BLaER1 (cell line): Measurements from ENCODE around the gene ANKRD39.
A peak's percentile ranks its signal among the peaks of the same experiment; 100 is the strongest.

ENCODE experiments used
- H3K27ac ChIP-seq: shearing (Covaris generic); formaldehyde crosslinking; 2 replicates; pipeline ENCODE4 v1.8.1; 2022
- H3K27me3 ChIP-seq: shearing (Covaris generic); formaldehyde crosslinking; 2 replicates; pipeline ENCODE4 v1.8.1; 2022
- H3K36me3 ChIP-seq: shearing (Covaris generic); formaldehyde crosslinking; 2 replicates; pipeline ENCODE4 v1.8.1; 2022
- H3K4me1 ChIP-seq: shearing (Covaris generic); formaldehyde crosslinking; 2 replicates; pipeline ENCODE4 v1.8.1; 2022
- H3K4me2 ChIP-seq: shearing (Covaris generic); formaldehyde crosslinking; 2 replicates; pipeline ENCODE4 v1.8.1; 2022
- H3K4me3 ChIP-seq: shearing (Covaris generic); formaldehyde crosslinking; 2 replicates; pipeline ENCODE4 v1.8.1; 2022
- H3K9ac ChIP-seq: shearing (Covaris generic); formaldehyde crosslinking; 2 replicates; pipeline ENCODE4 v1.8.1; 2022
- H3K9me3 ChIP-seq: shearing (Covaris generic); formaldehyde crosslinking; 2 replicates; pipeline ENCODE4 v1.8.1; 2022
- H4K20me1 ChIP-seq: shearing (Covaris generic); formaldehyde crosslinking; 2 replicates; pipeline ENCODE4 v1.8.1; 2022
- Cebpa-rat ChIP-seq: shearing (Covaris generic); IDR thresholded peaks from 2 replicates; pipeline ENCODE4 v1.8.1; 2022

The ANKRD39 gene

GRCh38 chr2:96859099-96859649 lies 1.4 kb upstream of the ANKRD39 start:
- H3K4me1 ChIP-seq: peaks cover 87% of the 10 kb centered on the region
- H3K4me2 ChIP-seq: peak overlapping the region; percentile 77
- H3K9ac ChIP-seq: peak overlapping the region; percentile 90
- no peaks in the 10 kb centered on the region for H3K27me3 ChIP-seq
- TF ChIP-seq Cebpa-rat: no peak
- H3K36me3 ChIP-seq: peaks cover 47% of the 10 kb centered on the region
- H3K4me3 ChIP-seq: peak overlapping the region; percentile 77
- peak overlapping the region; percentile 68 for H3K27ac ChIP-seq
- no peaks in the 10 kb centered on the region for H3K9me3 ChIP-seq
- peaks cover 60% of the 10 kb centered on the region for H4K20me1 ChIP-seq

GRCh38 chr2:96856776-96857666 lies 795 bp downstream of the ANKRD39 start:
- TF ChIP-seq Cebpa-rat: no peak
- peak overlapping the region; percentile 90 for H3K9ac ChIP-seq
- H3K9me3 ChIP-seq: no peaks in the 10 kb centered on the region
- peak overlapping the region; percentile 93 for H3K27ac ChIP-seq
- peaks cover 65% of the 10 kb centered on the region for H3K4me1 ChIP-seq
- peak overlapping the region; percentile 77 for H3K4me3 ChIP-seq
- H3K27me3 ChIP-seq: no peaks in the 10 kb centered on the region
- peaks cover 48% of the 10 kb centered on the region for H4K20me1 ChIP-seq
- H3K4me2 ChIP-seq: peak overlapping the region; percentile 83
- H3K36me3 ChIP-seq: peaks cover 53% of the 10 kb centered on the region

- TF ChIP-seq Cebpa-rat: no peak
- Histone ChIP-seq H3K4me3 (no peak overlapping the region), H3K27ac (no peak overlapping the region), H3K4me1 (peaks cover 29% of the 10 kb centered on the region), H3K4me2 (no peak overlapping the region), H3K9me3 (no peaks in the 10 kb centered on the region), H3K27me3 (no peaks in the 10 kb centered on the region), H4K20me1 (peaks cover 23% of the 10 kb centered on the region), H3K9ac (no peak overlapping the region), H3K36me3 (peaks cover 67% of the 10 kb centered on the region)
These were observed 4.5 kb downstream of the ANKRD39 start for GRCh38 chr2:96853321-96853720.

- Histone ChIP-seq H3K4me2 (no peak overlapping the region), H3K4me1 (peaks cover 31% of the 10 kb centered on the region), H3K9ac (no peak overlapping the region), H3K27ac (no peak overlapping the region), H3K27me3 (no peaks in the 10 kb centered on the region), H3K36me3 (peaks cover 73% of the 10 kb centered on the region), H3K9me3 (no peaks in the 10 kb centered on the region), H3K4me3 (no peak overlapping the region), H4K20me1 (peaks cover 23% of the 10 kb centered on the region)
- no peak for TF ChIP-seq Cebpa-rat
These were observed 5.1 kb downstream of the ANKRD39 start for GRCh38 chr2:96852667-96853066.

- H4K20me1 ChIP-seq: no peaks in the 10 kb centered on the region; the same call in 1 of the 2 replicates
- H3K9me3 ChIP-seq: no peaks in the 10 kb centered on the region
- no peak overlapping the region for H3K27ac ChIP-seq
- peaks cover 99% of the 10 kb centered on the region for H3K36me3 ChIP-seq
- peaks cover 6% of the 10 kb centered on the region; the same call in 1 of the 2 replicates for H3K4me1 ChIP-seq
- H3K9ac ChIP-seq: no peak overlapping the region
- H3K4me2 ChIP-seq: peak overlapping the region; percentile 9; the same call in 1 of the 2 replicates
- no peak for TF ChIP-seq Cebpa-rat
- H3K4me3 ChIP-seq: no peak overlapping the region
- H3K27me3 ChIP-seq: peaks cover 2% of the 10 kb centered on the region; the same call in 1 of the 2 replicates
These were observed 9.6 kb downstream of the ANKRD39 start for GRCh38 chr2:96848264-96848663.

GRCh38 chr2:96847586-96847985 lies 10.2 kb downstream of the ANKRD39 start:
- H3K4me2 ChIP-seq: no peak overlapping the region
- H3K27me3 ChIP-seq: peaks cover 2% of the 10 kb centered on the region; the same call in 1 of the 2 replicates
- no peaks in the 10 kb centered on the region; the same call in 1 of the 2 replicates for H4K20me1 ChIP-seq
- H3K9ac ChIP-seq: no peak overlapping the region
- no peak overlapping the region for H3K27ac ChIP-seq
- no peak overlapping the region for H3K4me3 ChIP-seq
- no peaks in the 10 kb centered on the region for H3K9me3 ChIP-seq
- peaks cover 6% of the 10 kb centered on the region; the same call in 1 of the 2 replicates for H3K4me1 ChIP-seq
- TF ChIP-seq Cebpa-rat: no peak
- H3K36me3 ChIP-seq: peaks cover 99% of the 10 kb centered on the region

- H3K9ac ChIP-seq: no peak overlapping the region
- TF ChIP-seq Cebpa-rat: no peak
- H3K9me3 ChIP-seq: no peaks in the 10 kb centered on the region
- no peaks in the 10 kb centered on the region for H4K20me1 ChIP-seq
- peaks cover 2% of the 10 kb centered on the region; the same call in 1 of the 2 replicates for H3K27me3 ChIP-seq
- no peak overlapping the region for H3K4me3 ChIP-seq
- H3K36me3 ChIP-seq: peaks cover 96% of the 10 kb centered on the region
- H3K4me1 ChIP-seq: peaks cover 6% of the 10 kb centered on the region; the same call in 1 of the 2 replicates
- H3K4me2 ChIP-seq: no peak overlapping the region
- H3K27ac ChIP-seq: no peak overlapping the region
These were observed 11.0 kb downstream of the ANKRD39 start for GRCh38 chr2:96846825-96847224.

GRCh38 chr2:96844405-96844808 lies 13.4 kb downstream of the ANKRD39 start:
- Histone ChIP-seq H3K27ac (no peak overlapping the region), H3K36me3 (peaks cover 90% of the 10 kb centered on the region), H3K4me3 (no peak overlapping the region), H3K9ac (no peak overlapping the region), H3K27me3 (peaks cover 2% of the 10 kb centered on the region; the same call in 1 of the 2 replicates), H3K4me2 (no peak overlapping the region), H3K9me3 (no peaks in the 10 kb centered on the region), H3K4me1 (peaks cover 22% of the 10 kb centered on the region), H4K20me1 (no peaks in the 10 kb centered on the region)
- no peak for TF ChIP-seq Cebpa-rat

- H3K9ac ChIP-seq: no peak within 1 kb of the TSS
- no peak within 1 kb of the TSS for H3K27ac ChIP-seq
- H3K27me3 ChIP-seq: peaks cover 2% of the 10 kb centered on the region; the same call in 1 of the 2 replicates
- H4K20me1 ChIP-seq: no peaks in the 10 kb centered on the region
- H3K9me3 ChIP-seq: no peaks in the 10 kb centered on the region
- no peak within 1 kb of the TSS for H3K4me2 ChIP-seq
- TF ChIP-seq Cebpa-rat: no peak
- H3K4me3 ChIP-seq: no peak within 1 kb of the TSS
- peaks cover 29% of the 10 kb centered on the region for H3K4me1 ChIP-seq
- H3K36me3 ChIP-seq: peaks cover 83% of the 10 kb centered on the region
These were observed 14.1 kb downstream of the ANKRD39 start, which contains the start of gene ANKRD23 for GRCh38 chr2:96843538-96844268. TSS of gene ANKRD23 (minus strand) at chr2:96844021. CDS start at chr2:96843992, 29 bp downstream.
